Astrocyte (in vitro differentiated cells and primary cell): Measurements from ENCODE around the gene MMEL1.

Source experiments
- EZH2 ChIP-seq: IDR thresholded peaks from 2 replicates; pipeline ENCODE4 v1.6.1; 2012; ENCODE audit warnings: mild to moderate bottlenecking, low read length, inconsistent platforms; ENCODE audit not compliant: insufficient read depth
- TF ChIP-seq, protein P1 (sequence below): IDR thresholded peaks from 2 replicates; pipeline ENCODE4 v1.5.1; 2011; ENCODE audit warnings: low read depth, mild to moderate bottlenecking, inconsistent platforms, low read length, moderate library complexity; ENCODE audit not compliant: insufficient read depth

DNA sequence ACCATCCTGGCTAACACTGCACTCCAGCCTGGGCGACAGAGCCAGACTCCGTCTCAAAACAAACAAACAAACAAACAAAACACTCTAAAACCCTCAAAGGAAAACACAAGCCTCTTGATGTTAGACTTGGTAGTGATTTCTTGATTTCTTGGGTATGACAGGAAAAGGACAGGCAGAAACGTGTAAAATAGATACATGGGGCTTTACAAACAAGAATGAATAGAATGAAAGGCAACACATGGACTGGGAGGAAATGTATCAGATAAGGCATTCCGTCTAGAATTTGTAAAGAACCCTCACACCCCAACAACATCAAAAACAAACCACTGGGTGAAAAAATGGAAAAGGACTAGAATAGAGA, 54.1 kb downstream of the MMEL1 start:
- TF ChIP-seq, protein P1, sequence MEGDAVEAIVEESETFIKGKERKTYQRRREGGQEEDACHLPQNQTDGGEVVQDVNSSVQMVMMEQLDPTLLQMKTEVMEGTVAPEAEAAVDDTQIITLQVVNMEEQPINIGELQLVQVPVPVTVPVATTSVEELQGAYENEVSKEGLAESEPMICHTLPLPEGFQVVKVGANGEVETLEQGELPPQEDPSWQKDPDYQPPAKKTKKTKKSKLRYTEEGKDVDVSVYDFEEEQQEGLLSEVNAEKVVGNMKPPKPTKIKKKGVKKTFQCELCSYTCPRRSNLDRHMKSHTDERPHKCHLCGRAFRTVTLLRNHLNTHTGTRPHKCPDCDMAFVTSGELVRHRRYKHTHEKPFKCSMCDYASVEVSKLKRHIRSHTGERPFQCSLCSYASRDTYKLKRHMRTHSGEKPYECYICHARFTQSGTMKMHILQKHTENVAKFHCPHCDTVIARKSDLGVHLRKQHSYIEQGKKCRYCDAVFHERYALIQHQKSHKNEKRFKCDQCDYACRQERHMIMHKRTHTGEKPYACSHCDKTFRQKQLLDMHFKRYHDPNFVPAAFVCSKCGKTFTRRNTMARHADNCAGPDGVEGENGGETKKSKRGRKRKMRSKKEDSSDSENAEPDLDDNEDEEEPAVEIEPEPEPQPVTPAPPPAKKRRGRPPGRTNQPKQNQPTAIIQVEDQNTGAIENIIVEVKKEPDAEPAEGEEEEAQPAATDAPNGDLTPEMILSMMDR, result no peak
- no peak for TF ChIP-seq EZH2
